Uterus (tissue), 2 donors: ENCODE data around the gene AEBP2.

ENCODE experiments used
- POLR2A ChIP-seq, 2 donors: fragments of 450-650 bp; IDR thresholded peaks; one replicate each; pipeline ENCODE4 v1.6.1; 2016; ENCODE audit warnings: antibody characterized with exemption in 2 of 2, mild to moderate bottlenecking in 1 of 2, moderate library complexity in 1 of 2
- TF ChIP-seq, protein P1 (sequence below), 4 experiments: fragments of 200-600 bp in 2 of 4; fragments of 450-650 bp in 2 of 4; sonication (generic) in 2 of 4; IDR thresholded peaks; one replicate each; pipeline ENCODE4 v1.5.1; 2016 to 2019; ENCODE audit warnings: antibody characterized with exemption in 4 of 4, mild to moderate bottlenecking in 2 of 4, moderate library complexity in 1 of 4

GRCh38 chr12:19461999-19462398 is 22.7 kb downstream of the AEBP2 start:
- TF ChIP-seq, protein P1, sequence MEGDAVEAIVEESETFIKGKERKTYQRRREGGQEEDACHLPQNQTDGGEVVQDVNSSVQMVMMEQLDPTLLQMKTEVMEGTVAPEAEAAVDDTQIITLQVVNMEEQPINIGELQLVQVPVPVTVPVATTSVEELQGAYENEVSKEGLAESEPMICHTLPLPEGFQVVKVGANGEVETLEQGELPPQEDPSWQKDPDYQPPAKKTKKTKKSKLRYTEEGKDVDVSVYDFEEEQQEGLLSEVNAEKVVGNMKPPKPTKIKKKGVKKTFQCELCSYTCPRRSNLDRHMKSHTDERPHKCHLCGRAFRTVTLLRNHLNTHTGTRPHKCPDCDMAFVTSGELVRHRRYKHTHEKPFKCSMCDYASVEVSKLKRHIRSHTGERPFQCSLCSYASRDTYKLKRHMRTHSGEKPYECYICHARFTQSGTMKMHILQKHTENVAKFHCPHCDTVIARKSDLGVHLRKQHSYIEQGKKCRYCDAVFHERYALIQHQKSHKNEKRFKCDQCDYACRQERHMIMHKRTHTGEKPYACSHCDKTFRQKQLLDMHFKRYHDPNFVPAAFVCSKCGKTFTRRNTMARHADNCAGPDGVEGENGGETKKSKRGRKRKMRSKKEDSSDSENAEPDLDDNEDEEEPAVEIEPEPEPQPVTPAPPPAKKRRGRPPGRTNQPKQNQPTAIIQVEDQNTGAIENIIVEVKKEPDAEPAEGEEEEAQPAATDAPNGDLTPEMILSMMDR (IDR thresholded peaks at IDR 0.05): no peak
- TF ChIP-seq POLR2A (IDR thresholded peaks at IDR 0.05): no peak
